ENCODE data around the gene PPP1R13B.
"Not testable (repeated sequence)": the region's sequence is repeated elsewhere in the genome, so short reads cannot be mapped to it uniquely, and the experiment has no call there.

PPP1R13B gene

GRCh38 chr14:103695296-103696069, 151.9 kb downstream of the PPP1R13B start:
- no peak for DNase-seq

GRCh38 chr14:103694572-103695026, 152.8 kb downstream of the PPP1R13B start:
- DNase-seq = no peak

GRCh38 chr14:103693515-103693914, 153.9 kb downstream of the PPP1R13B start:
- no peak for DNase-seq

DNA sequence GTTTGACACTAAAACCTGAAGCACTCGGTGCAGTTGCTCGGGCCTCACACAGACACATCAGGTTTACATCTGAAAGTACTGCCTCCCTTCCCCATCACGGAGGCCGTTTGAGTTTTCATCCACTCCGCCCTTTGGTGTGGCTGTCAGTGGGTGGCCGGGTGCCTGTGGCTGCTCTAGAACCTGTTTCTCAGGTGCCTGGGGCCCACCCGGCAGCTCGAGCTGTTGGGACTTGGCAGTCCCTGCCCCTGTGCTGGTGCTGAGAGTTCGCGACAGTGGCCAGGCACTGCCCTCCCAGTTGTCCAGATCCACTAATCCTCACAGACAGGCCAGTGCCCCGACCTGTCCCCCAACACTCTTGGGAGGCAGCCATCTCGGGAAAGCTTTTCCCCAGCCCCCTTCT, 154.5 kb downstream of the PPP1R13B start:
- no peak for DNase-seq

- no peak for DNase-seq
Measured at GRCh38 chr14:103692159-103692558, 155.2 kb downstream of the PPP1R13B start.

GRCh38 chr14:103691655-103692054, 155.7 kb downstream of the PPP1R13B start:
- DNase-seq = not testable (repeated sequence)

DNA sequence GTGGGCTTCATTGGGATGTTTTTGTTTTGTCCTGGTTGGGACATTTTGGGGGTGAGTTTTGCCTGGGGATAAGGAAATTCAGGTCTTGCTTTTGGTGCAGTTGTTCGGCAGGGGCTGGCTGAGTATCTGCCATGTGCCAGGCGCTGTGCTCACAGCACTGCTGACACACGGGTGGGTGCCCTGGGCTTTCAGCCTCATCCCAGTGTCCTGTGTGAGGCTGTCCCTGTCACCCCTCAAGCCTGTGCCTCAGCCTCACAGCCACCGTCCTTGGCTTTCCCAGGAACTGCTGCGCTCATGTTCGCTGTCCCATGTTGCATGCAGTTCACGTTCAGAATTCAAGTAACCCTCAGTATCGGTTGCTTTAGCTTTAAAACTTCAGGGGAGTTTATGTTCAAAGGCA, 157.0 kb downstream of the PPP1R13B start:
- DNase-seq = no peak

GRCh38 chr14:103688906-103689902, 158.2 kb downstream of the PPP1R13B start:
- DNase-seq = no peak

- no peak for DNase-seq
Measured at GRCh38 chr14:103688441-103688840, 158.9 kb downstream of the PPP1R13B start.

DNA sequence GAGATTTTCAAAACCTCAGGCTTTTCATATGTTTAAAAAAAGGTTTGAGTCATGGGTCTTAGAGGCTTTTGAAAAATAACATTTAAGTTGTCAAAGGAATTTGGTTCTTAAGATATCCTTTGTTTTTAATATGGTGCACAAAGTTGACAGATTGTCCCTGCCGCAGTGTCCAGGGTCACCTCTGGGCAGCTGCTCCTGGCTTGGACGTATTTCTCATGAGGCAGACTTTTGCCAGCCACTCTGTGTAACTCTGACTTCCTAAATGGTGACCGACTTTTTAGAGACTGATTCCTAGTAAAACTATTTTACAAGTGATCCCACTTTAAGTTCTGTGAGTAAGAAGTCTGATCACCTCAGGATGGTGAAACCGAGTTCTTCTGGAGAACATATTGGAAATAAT, 159.7 kb downstream of the PPP1R13B start:
- no peak for DNase-seq

DNA sequence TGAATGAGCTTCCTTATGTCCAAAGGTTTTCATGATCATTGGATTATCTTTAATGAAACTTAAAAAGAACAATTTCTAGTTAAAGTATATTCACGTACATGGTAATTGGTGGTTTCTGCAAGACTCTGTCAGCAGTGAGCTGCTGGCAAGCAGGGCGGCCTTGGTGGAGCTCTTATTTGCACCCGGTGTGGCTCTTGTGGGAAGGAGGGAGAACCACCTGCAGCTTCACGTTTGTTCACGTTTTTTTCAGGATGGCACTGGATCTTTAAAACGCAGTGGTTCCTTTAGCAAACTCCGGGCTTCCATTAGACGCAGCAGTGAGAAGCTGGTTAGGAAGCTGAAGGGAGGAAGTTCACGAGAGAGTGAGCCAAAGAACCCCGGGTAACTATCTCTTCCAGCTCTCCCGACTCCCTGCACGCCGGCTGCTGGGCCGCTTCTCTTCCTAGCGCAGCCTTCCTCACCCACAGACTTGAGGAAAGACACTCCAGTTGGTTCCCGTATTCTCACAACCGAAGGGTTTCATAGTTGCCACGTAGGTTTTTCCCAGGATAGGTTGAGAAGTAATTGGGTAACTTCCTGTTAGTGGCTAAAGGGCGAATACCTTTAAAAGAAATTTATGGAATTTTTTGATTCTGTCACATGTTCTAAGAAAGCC, 160.4 kb downstream of the PPP1R13B start:
- no peak for DNase-seq

DNA sequence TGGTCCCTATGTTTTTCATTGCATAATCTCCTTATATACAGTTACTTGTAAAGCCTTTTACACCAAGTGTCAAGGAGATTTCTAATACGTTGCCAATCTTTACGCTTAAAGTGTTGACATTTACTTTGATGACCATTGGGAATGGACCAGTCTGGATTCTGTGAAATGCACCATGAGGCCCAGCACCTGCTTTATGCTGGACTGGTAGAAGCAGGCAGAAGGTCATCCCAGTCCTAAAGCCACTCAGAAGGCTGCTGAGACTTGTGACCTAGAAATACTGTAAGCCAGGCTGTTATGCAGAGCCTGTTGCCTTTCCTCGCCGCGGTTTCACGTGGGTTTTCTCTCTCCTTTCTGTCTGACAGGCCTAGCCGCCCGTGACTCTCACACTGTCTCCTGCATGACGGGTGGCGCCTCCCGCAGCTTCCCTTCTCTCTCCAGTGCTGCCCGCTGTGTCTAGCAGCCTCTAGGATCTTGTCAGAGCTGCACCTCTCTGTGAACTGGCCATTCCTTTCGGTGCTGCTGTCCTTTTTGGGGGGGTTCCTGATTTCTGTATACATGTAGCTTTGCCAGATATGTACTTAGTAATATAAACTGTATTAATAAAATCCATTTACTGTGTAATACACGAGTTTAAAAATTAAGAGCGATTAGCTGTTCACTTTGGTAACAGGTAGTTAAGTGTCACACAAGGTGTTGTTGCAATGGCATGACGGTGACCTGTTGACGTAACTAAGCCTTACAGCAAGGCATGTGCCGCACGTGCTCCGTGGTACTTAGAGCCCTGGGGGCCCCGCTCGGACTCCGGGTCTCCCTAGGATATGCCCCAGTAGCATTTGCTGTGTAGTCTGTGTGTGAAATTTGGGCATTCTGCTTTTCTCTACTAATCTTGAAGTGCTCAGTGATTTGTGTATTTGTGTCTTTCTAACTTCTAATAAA, 161.8 kb downstream of the PPP1R13B start:
- no peak for DNase-seq

DNA sequence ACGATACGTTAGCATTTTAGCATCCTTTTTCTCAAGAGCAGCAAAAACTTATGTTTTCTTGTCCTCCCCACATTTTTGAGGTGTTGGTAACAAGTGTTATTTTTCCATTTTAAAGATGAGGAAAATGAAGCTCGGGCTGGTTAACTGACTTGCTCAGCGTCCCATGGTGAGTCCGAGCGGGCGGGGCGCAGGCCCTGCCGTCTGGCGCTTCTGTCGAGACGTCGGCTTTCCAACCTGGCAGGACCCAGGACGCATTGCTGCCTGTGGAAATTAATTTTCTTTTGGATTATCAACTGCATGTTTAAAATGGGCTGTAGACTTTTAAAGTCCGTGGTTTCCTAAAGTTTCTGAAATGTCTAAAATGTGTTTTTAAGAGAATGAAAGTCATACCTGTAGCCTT, 162.5 kb downstream of the PPP1R13B start:
- no peak for DNase-seq

DNA sequence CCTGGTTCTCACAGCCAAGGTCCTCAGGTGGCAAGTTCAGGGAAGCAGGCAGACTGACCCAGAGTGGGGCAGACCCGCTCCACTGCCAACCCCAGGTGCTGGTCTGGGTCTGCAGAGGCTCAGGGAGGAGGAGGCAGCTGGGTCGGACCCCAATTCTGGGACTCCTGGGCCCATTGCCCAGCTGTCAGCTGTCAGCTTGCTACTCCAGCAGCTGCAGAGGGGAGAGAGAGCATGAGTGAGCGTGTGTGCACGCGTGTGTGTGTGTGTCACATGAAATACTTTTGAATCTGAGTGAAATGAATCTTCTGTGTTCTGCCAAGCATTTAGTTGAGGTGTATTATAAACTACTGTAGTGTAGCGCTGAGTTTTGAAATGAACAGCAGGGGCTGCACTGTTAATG, 162.9 kb downstream of the PPP1R13B start:
- no peak for DNase-seq
